ENCODE data around the gene CHD2. TPM values are rescaled to one million over a fixed set of nuclear protein-coding genes. Genes with fewer than 3 reads are reported as not detected.

Gene CHD2
- total RNA-seq, 1 experiment from 2014 or later, result 81.8 TPM

DNA sequence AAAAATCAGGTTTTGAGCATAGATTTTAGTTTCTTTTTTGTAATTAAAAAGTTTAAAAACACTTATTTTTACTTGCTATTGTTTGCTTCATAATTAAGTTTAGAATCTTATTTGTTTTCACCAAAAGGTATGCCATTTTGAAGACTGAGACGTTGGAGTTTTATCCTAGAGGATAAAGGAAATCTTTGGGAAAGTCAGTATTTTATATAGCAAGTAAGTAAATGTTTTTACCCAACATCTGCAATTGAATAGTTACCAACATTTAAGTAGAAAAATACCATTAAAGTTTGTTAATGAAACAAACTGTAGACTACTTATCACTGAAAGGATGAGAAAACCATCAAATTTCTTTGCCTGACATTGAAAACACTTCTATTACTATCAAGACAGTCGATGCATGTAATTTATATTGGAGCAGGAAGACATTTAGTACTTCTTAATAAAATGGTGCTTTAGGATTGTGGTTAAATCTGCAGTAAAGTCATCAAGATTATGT, 14.0 kb upstream of the CHD2 start:
- peak overlapping the region in 1 of 2 experiments; percentile 85; a peak in 3 of 4 replicates for H3K4me3 ChIP-seq (ENCODE audit: low read depth in 2 of 2, low read length in 2 of 2)
- DNase-seq (ENCODE audit: low read depth, low spot score) (no peak), ATAC-seq (no peak)
- no peaks in the 10 kb centered on the region for H3K27me3 ChIP-seq (ENCODE audit: control insufficient read depth, insufficient read depth, low read length)
- no TSS peak for BruUV-seq (replicated peaks)
- peak overlapping the region; percentile 98; the same call in 1 of the 2 replicates for H3K27ac ChIP-seq (ENCODE audit: low read length)
- intact Hi-C loops (cut with micrococcal nuclease; ENCODE audit: unreplicated experiment), result no loop called here
- H3K9me3 ChIP-seq (ENCODE audit: control insufficient read depth, insufficient read depth, low read depth, low read length), result no peaks in the 10 kb centered on the region
- TF ChIP-seq, protein P1, sequence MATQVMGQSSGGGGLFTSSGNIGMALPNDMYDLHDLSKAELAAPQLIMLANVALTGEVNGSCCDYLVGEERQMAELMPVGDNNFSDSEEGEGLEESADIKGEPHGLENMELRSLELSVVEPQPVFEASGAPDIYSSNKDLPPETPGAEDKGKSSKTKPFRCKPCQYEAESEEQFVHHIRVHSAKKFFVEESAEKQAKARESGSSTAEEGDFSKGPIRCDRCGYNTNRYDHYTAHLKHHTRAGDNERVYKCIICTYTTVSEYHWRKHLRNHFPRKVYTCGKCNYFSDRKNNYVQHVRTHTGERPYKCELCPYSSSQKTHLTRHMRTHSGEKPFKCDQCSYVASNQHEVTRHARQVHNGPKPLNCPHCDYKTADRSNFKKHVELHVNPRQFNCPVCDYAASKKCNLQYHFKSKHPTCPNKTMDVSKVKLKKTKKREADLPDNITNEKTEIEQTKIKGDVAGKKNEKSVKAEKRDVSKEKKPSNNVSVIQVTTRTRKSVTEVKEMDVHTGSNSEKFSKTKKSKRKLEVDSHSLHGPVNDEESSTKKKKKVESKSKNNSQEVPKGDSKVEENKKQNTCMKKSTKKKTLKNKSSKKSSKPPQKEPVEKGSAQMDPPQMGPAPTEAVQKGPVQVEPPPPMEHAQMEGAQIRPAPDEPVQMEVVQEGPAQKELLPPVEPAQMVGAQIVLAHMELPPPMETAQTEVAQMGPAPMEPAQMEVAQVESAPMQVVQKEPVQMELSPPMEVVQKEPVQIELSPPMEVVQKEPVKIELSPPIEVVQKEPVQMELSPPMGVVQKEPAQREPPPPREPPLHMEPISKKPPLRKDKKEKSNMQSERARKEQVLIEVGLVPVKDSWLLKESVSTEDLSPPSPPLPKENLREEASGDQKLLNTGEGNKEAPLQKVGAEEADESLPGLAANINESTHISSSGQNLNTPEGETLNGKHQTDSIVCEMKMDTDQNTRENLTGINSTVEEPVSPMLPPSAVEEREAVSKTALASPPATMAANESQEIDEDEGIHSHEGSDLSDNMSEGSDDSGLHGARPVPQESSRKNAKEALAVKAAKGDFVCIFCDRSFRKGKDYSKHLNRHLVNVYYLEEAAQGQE (IDR thresholded peaks at IDR 0.05; ENCODE audit: insufficient read depth in 1 of 2, low read depth in 2 of 2, low read length in 1 of 2), result no peak
- TF ChIP-seq POLR2AphosphoS5 (IDR thresholded peaks at IDR 0.05; ENCODE audit: low read depth, low read length) (no peak), SIN3A (IDR thresholded peaks at IDR 0.05; ENCODE audit: borderline replicate concordance, insufficient read depth, low read depth, low read length) (no peak), TCF7L2 (IDR thresholded peaks at IDR 0.05; ENCODE audit: low read depth, low read length) (no peak)
- TF ChIP-seq, protein P2, sequence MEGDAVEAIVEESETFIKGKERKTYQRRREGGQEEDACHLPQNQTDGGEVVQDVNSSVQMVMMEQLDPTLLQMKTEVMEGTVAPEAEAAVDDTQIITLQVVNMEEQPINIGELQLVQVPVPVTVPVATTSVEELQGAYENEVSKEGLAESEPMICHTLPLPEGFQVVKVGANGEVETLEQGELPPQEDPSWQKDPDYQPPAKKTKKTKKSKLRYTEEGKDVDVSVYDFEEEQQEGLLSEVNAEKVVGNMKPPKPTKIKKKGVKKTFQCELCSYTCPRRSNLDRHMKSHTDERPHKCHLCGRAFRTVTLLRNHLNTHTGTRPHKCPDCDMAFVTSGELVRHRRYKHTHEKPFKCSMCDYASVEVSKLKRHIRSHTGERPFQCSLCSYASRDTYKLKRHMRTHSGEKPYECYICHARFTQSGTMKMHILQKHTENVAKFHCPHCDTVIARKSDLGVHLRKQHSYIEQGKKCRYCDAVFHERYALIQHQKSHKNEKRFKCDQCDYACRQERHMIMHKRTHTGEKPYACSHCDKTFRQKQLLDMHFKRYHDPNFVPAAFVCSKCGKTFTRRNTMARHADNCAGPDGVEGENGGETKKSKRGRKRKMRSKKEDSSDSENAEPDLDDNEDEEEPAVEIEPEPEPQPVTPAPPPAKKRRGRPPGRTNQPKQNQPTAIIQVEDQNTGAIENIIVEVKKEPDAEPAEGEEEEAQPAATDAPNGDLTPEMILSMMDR (IDR thresholded peaks at IDR 0.05), result no peak
- in situ Hi-C loops (cut with HindIII; ENCODE audit: low pct_unique_long_range_greater_than_20kb, low sequenced_read_pairs), result no loop called here
- ChIA-PET POLR2A (interaction anchor here (0.5 to 4.6 kb wide), 4 partner anchors 30 to 113 kb away, joined by 3 to 84 read pairs (median 4); no protein-coding TSS in a partner anchor), CTCF (no interaction called here)
- H3K36me3 ChIP-seq (ENCODE audit: control insufficient read depth, insufficient read depth, low read length), result peaks cover 67% of the 10 kb centered on the region
- H3K4me1 ChIP-seq (ENCODE audit: control insufficient read depth, insufficient read depth, low read length), result peaks cover 34% of the 10 kb centered on the region

DNA sequence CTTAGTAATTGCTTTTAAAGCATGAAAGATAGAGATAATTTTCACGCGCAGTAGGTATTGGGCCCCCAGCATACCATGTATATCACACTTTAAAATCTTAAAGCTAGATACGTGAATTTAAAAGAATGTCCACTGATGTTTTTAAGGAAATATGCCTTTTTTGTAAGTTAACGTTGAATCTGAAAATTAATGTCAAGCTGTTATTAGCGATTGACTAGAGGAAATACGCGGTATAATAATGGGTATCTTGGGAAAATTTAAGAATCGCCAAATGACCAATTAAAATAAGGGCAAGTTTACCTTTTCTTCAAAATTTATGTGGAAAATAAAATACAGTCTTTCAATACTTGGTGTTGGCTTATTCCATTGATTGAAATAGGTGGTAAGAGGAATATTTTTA, 13.3 kb upstream of the CHD2 start:
- ChIA-PET CTCF (no interaction called here), POLR2A (interaction anchor here (0.6 to 0.7 kb wide), 2 partner anchors 13 to 31 kb away, joined by 3 to 9 read pairs; partner anchors contain the start of gene CHD2)
- H3K4me1 ChIP-seq (ENCODE audit: control insufficient read depth, insufficient read depth, low read length), result peaks cover 33% of the 10 kb centered on the region
- H3K27ac ChIP-seq (ENCODE audit: low read length), result peak overlapping the region; percentile 76; the same call in 1 of the 2 replicates
- ATAC-seq, result no peak
- in situ Hi-C loops (cut with HindIII; ENCODE audit: low pct_unique_long_range_greater_than_20kb, low sequenced_read_pairs) (no loop called here), intact Hi-C loops (cut with micrococcal nuclease; ENCODE audit: unreplicated experiment) (no loop called here)
- H3K9me3 ChIP-seq (ENCODE audit: control insufficient read depth, insufficient read depth, low read depth, low read length), result no peaks in the 10 kb centered on the region
- no peaks in the 10 kb centered on the region for H3K27me3 ChIP-seq (ENCODE audit: control insufficient read depth, insufficient read depth, low read length)
- peak overlapping the region in 1 of 2 experiments; percentile 85; a peak in 3 of 4 replicates for H3K4me3 ChIP-seq (ENCODE audit: low read depth in 2 of 2, low read length in 2 of 2)
- TF ChIP-seq, protein P2 (IDR thresholded peaks at IDR 0.05), result no peak
- TF ChIP-seq SIN3A (IDR thresholded peaks at IDR 0.05; ENCODE audit: borderline replicate concordance, insufficient read depth, low read depth, low read length) (no peak), TCF7L2 (IDR thresholded peaks at IDR 0.05; ENCODE audit: low read depth, low read length) (no peak), POLR2AphosphoS5 (IDR thresholded peaks at IDR 0.05; ENCODE audit: low read depth, low read length) (no peak)
- TF ChIP-seq, protein P1 (IDR thresholded peaks at IDR 0.05; ENCODE audit: insufficient read depth in 1 of 2, low read depth in 2 of 2, low read length in 1 of 2), result no peak
- DNase-seq (ENCODE audit: low read depth, low spot score), result no peak
- no TSS peak for BruUV-seq (replicated peaks)
- H3K36me3 ChIP-seq (ENCODE audit: control insufficient read depth, insufficient read depth, low read length), result peaks cover 71% of the 10 kb centered on the region
